HG03342 (cell line): ENCODE data around the gene AKAP13.

Experiments used
- ATAC-seq: cut with Tn5 transposase; IDR thresholded peaks from one replicate; pipeline ENCODE4 v1.9.1; 2021; ENCODE audit warnings: mild to moderate bottlenecking, moderate library complexity; ENCODE audit not compliant: unreplicated experiment

The AKAP13 gene

DNA sequence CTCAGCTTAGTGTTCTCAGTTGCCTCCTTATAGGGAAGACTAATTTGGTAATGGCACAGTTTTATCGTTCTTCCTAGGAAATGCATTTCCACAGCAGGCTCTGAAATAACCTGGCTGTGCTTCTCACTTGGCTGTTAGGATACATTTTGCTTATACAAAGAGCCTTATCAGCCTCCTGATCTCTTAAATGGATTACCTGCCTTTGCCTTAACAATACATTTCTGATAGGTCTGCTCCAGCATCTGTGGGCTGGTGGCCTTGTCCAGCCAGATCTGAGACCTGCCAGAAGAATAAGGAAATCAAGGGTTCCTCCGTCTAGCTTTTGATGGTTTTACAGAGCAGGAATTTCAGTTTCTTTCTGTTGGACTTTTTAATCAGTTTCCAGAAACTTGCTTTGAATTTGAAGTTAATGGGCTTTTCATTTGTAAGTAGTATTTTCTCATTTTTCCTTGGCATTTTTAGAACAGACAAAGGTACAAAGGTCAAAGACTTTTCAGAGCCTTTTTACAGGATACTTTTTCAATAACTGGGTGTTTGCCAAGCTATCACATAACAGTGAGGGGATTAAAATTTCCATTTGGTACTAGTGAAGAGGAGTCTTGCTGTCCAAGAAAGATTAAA lies 116.3 kb downstream of the AKAP13 start:
- ATAC-seq = no peak

- ATAC-seq = no peak
These were observed 116.8 kb downstream of the AKAP13 start for GRCh38 chr15:85497172-85497569.

GRCh38 chr15:85498471-85498870 lies 118.1 kb downstream of the AKAP13 start:
- ATAC-seq = no peak

DNA sequence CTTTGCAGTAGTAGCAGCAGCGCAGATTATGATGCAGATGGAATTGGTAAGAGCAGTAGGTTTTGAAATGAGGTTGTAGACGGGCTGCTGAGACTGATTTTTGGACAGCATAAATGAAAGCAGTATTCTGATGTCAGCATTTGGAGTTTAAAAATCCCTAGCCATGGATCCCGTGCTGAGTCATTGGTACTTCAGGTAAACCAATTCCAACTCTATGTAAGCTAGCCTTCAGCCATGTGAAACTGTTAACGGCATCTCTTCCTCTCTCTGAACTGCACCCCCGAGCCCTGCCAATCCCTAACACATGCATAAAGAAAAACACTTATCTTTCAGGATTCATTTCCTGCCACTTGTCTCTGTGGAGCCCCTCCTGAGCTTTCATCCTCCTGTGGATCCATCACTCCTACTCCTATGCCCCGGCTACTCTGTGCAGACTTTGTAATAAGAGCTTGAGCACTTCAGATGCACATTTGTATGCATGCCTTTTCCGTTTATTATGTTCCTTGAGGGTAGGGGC lies 119.0 kb downstream of the AKAP13 start:
- ATAC-seq = no peak

- no peak for ATAC-seq
These were observed 119.8 kb downstream of the AKAP13 start for GRCh38 chr15:85500060-85500708.

DNA sequence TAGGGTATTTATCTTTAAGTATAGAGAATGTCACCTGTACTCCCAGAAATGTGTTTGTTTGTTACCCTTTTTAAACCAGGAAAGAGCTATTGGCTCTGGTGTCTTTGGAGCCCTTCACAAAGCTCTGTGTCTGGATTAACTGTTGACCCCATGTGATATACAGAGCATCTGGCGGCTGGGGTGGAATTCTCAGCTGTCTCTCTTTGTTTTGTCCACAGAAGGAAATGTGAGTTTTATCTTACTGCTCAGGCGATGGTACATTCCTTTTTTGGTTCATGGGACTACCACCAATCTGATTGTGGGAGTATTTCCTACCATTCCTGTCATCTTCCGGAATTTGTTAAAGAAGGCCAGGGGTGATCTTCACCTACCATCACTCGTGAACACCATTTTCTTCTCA lies 120.3 kb downstream of the AKAP13 start:
- ATAC-seq = no peak

GRCh38 chr15:85501574-85501973 lies 121.2 kb downstream of the AKAP13 start:
- no peak for ATAC-seq

DNA sequence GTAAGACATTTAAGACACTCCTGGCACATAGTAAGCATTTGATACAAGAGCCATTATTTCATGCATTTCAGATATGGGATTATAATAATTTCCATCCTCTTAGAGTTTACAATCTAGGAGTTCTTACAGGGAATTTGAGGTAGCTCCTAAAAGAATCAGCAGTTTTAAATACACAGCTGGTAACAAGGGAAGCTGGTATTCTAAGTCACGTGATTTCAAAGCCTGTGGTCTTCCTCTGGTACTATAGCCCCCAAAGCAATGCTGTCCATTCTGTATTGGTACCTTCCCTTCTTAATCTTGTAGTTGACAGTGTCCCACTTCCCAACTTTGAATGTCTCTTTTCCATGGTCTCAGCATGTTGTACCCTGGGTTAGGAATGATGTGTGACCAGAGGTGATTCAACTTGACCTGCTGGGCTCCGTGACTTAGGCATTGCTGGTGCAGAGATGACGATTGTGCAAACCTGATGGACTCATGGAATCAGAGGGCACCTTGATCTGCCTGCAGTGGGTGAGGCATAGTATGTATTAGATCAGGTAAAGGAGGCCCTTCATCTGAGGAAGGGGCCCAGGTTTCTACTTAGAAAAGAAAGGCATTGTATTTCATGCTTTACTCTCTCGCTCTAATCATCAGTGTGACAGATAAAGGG lies 122.9 kb downstream of the AKAP13 start:
- no peak for ATAC-seq

- no peak for ATAC-seq
These were observed 124.6 kb downstream of the AKAP13 start for GRCh38 chr15:85504749-85505676.

- ATAC-seq = no peak
These were observed 126.7 kb downstream of the AKAP13 start for GRCh38 chr15:85507114-85507513.

GRCh38 chr15:85509973-85510372 lies 129.6 kb downstream of the AKAP13 start:
- no peak for ATAC-seq

- no peak for ATAC-seq
These were observed 134.0 kb downstream of the AKAP13 start for GRCh38 chr15:85514413-85514812.

- no peak for ATAC-seq
These were observed 134.8 kb downstream of the AKAP13 start for GRCh38 chr15:85515212-85515611.

DNA sequence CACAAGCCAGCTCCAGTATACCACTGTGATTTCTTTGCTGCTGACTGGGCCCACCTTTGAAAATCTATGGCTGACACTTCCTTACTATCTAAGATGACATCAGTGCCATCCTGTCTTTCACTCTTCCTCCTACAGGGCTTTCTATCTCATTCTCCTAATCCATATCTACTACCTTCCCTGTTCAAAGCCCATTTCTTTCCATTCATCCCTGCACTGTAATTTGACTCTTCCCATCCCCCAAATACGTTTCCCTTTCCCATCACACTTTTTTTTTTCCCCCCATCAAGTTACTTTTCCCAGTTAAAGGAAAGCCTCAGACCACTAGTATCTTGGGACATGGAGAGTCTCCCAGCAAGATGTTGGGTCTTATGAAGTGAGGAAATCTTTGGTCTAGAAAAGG lies 136.7 kb downstream of the AKAP13 start:
- ATAC-seq = no peak

DNA sequence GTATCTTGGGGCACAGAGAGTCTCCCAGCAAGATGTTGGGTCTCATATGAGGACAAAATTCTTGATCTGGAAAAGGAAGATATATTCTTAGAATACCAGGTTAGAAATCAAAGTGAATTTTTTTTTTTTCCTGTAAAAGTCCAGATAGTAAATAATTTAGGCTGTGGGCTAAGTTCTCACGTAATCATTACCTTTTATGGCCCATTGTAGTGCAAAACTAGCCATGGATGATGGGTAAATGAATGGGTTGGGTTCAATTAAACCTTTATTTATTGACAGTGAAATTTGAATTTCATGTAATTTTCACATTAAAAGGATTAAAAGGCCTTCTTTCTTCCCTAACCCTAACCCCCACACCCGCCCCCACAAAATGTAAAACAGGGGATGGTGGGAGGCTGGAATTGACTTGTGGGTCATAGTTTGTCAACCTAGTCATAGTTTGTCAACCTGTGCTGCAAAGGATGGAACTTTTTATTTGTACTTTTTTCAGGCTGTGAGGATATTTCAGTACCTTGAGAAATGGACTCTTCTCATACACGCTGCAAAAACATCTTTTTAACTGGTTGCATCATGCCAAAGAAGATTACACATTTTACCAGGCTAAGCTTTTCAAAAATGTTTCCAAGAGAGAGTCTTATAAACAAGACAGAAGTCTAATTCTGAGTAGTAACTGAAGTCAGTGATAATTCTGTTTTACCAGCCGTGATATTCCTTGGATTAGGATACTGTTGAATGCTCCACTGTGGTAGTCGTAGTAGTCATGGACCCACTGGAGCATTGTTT lies 138.8 kb downstream of the AKAP13 start:
- no peak for ATAC-seq

DNA sequence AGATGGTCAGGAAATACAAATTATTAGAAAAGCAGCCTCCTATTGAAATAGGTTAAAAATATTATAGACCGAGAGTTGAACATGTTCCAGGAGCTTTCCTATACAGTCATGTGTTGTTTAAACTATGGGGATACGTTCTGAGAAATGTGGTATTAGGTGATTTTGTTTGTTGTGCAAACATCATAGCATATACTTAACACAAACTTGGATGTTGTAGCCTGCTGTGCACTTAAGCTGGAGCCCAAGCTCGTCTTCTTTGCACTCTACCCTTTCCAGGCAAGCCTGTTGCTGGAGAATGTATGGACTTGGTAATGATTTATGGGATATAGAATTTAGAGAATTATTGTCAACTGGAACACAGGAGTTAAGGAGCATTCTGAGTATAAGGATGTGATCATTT lies 140.2 kb downstream of the AKAP13 start:
- ATAC-seq = no peak

- no peak for ATAC-seq
These were observed 143.1 kb downstream of the AKAP13 start for GRCh38 chr15:85523530-85523929.

- no peak for ATAC-seq
These were observed 145.4 kb downstream of the AKAP13 start for GRCh38 chr15:85525755-85526154.

DNA sequence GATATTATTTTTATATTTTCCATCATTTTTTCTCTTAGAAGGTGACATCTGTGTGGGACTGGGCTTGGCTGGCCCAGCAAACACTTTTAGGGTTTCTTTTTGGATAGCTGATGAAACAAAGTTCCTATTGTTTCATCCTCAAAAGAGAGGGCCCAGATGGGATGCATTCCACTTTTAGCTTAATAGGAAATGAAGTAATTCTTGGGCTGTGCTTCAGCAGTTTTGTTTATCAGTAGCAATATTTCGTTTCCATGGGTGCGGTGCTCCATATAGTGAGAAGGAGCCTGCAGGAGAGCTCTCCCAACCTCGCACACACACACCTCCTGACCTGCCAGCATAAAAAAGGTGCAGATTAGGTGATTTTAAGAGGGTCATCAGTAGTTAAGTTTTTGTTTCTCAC lies 147.5 kb downstream of the AKAP13 start:
- no peak for ATAC-seq

DNA sequence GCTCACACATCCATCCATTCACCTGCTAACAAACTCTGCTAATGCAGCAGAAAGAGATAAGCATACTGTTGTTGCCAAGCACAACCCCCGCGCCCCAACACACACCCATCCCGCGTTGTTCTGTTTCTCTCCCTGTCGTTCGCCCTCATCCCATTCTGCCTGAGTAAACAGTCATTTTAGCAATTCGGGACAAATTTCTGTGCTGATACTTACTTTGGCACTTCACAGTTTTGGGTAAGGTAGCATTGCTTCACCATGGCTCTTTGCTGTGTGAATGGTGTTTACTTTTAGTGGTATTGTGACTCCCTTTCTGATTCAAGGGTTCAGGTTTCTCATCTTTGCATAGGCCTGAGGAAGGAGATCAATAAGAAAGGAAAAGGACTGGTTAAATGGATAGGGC lies 149.7 kb downstream of the AKAP13 start:
- no peak for ATAC-seq
